Endothelial cell of umbilical vein (primary cell): Measurements from ENCODE around the gene LHX6.

Experiments
- CTCF ChIP-seq, 2 donors: IDR thresholded peaks; 1 replicate in 1 of 2; 2 replicates in 1 of 2; pipeline ENCODE4 v1.5.1; 2011; ENCODE audit warnings: low read length in 2 of 2, mild to moderate bottlenecking in 2 of 2, moderate library complexity in 2 of 2, control low read depth in 1 of 2, inconsistent platforms in 1 of 2, low read depth in 1 of 2; ENCODE audit not compliant: insufficient read depth in 1 of 2; ENCODE audit errors: extremely low read depth in 1 of 2
- JUN ChIP-seq: IDR thresholded peaks from 2 replicates; pipeline ENCODE4 v1.6.1; 2011; ENCODE audit warnings: borderline replicate concordance, low read depth; ENCODE audit not compliant: insufficient read length, insufficient read depth

- no peak for TF ChIP-seq CTCF (IDR thresholded peaks at IDR 0.05; ENCODE audit: extremely low read depth in 1 of 2, insufficient read depth in 1 of 2, low read depth in 1 of 2, low read length in 2 of 2)
- TF ChIP-seq JUN = no peak
Observed at GRCh38 chr9:122274055-122274454, 45.3 kb upstream of the LHX6 start.
